ENCODE data around the gene NTF4.
A peak's percentile ranks its signal among the peaks of the same experiment; 100 is the strongest.
"Not testable (repeated sequence)": the region's sequence is repeated elsewhere in the genome, so short reads cannot be mapped to it uniquely, and the experiment has no call there.

The NTF4 gene

GRCh38 chr19:49091391-49092038 lies 26.9 kb upstream of the NTF4 start:
- no peak for DNase-seq (ENCODE audit: low read depth)

- no peak for DNase-seq (ENCODE audit: low read depth)
These were observed 21.7 kb upstream of the NTF4 start for GRCh38 chr19:49086296-49086695.

- DNase-seq (ENCODE audit: low read depth), result no peak
These were observed 21.2 kb upstream of the NTF4 start for GRCh38 chr19:49085868-49086232.

- DNase-seq (ENCODE audit: low read depth), result peak; percentile 92
These were observed 20.6 kb upstream of the NTF4 start, which contains the start of gene SNRNP70 for GRCh38 chr19:49085020-49085867. Gene SNRNP70 (plus strand): TSS chr19:49085451. CDS start chr19:49086415, 964 bp downstream.

- DNase-seq (ENCODE audit: low read depth), result no peak
These were observed 19.8 kb upstream of the NTF4 start for GRCh38 chr19:49084206-49085019.

- no peak for DNase-seq (ENCODE audit: low read depth)
These were observed 16.7 kb upstream of the NTF4 start for GRCh38 chr19:49081273-49081672.

- DNase-seq (ENCODE audit: low read depth), result no peak
These were observed 15.8 kb upstream of the NTF4 start for GRCh38 chr19:49080392-49080791.

- not testable (repeated sequence) for DNase-seq (ENCODE audit: low read depth)
These were observed 10.3 kb upstream of the NTF4 start for GRCh38 chr19:49074869-49075268.

GRCh38 chr19:49073514-49074378 lies 9.1 kb upstream of the NTF4 start:
- no peak for DNase-seq (ENCODE audit: low read depth)

- no peak for DNase-seq (ENCODE audit: low read depth)
These were observed 7.4 kb upstream of the NTF4 start for GRCh38 chr19:49071860-49072547.

- no peak for DNase-seq (ENCODE audit: low read depth)
These were observed 5.8 kb upstream of the NTF4 start for GRCh38 chr19:49070416-49070815.

- DNase-seq (ENCODE audit: low read depth), result no peak
These were observed 4.4 kb upstream of the NTF4 start for GRCh38 chr19:49069026-49069425.

GRCh38 chr19:49067554-49067953 lies 2.9 kb upstream of the NTF4 start:
- no peak for DNase-seq (ENCODE audit: low read depth)

- no peak for DNase-seq (ENCODE audit: low read depth)
These were observed 1.4 kb upstream of the NTF4 start for GRCh38 chr19:49065905-49066512.

GRCh38 chr19:49064029-49064629 lies 489 bp downstream of the NTF4 start:
- no peak for DNase-seq (ENCODE audit: low read depth)

GRCh38 chr19:49061445-49061844 lies 3.2 kb downstream of the NTF4 start:
- no peak for DNase-seq (ENCODE audit: low read depth)

- DNase-seq (ENCODE audit: low read depth), result no peak
These were observed 3.6 kb downstream of the NTF4 start for GRCh38 chr19:49061000-49061399.

GRCh38 chr19:49059053-49059452 lies 5.6 kb downstream of the NTF4 start:
- DNase-seq (ENCODE audit: low read depth), result no peak

GRCh38 chr19:49058562-49058961 lies 6.1 kb downstream of the NTF4 start:
- DNase-seq (ENCODE audit: low read depth), result no peak

GRCh38 chr19:49057636-49058234 lies 6.9 kb downstream of the NTF4 start, which contains the start of gene CGB7:
Gene CGB7 (minus strand): TSS chr19:49057749. CDS start chr19:49055375, 2,374 bp downstream.
- DNase-seq (ENCODE audit: low read depth), result no peak

Measured in HS-5 (cell line).